Liver (tissue), 3 donors: ENCODE measurements around the gene DYSF.

ENCODE experiments used
- HNF4A ChIP-seq, 2 donors: conservative IDR thresholded peaks; 2 replicates each; pipeline ENCODE4 v1.6.1; 2016; ENCODE audit warnings: antibody characterized with exemption in 2 of 2, mild to moderate bottlenecking in 2 of 2
- JUND ChIP-seq, 2 donors: IDR thresholded peaks; 2 replicates each; pipeline ENCODE4 v1.6.1; 2016; ENCODE audit warnings: antibody characterized with exemption in 2 of 2
- RXRA ChIP-seq, 2 donors: IDR thresholded peaks; 2 replicates each; pipeline ENCODE4 v1.6.1; 2017 to 2018; ENCODE audit warnings: antibody characterized with exemption in 2 of 2, mild to moderate bottlenecking in 1 of 2
- SP1 ChIP-seq: IDR thresholded peaks from 2 replicates; pipeline ENCODE4 v1.6.1; 2018; ENCODE audit warnings: antibody characterized with exemption, mild to moderate bottlenecking
- TAF1 ChIP-seq: conservative IDR thresholded peaks from 2 replicates; pipeline ENCODE4 v1.6.1; 2016; ENCODE audit warnings: antibody characterized with exemption, mild to moderate bottlenecking
- YY1 ChIP-seq: IDR thresholded peaks from 2 replicates; pipeline ENCODE4 v1.6.1; 2016; ENCODE audit warnings: antibody characterized with exemption, mild to moderate bottlenecking
- TF ChIP-seq, protein P1 (sequence below): fragments of 150-350 bp; IDR thresholded peaks from 2 replicates; pipeline ENCODE4 v1.5.1; 2017; ENCODE audit warnings: improper control_type of control experiment, low read depth, low read length; ENCODE audit not compliant: missing input control
- TF ChIP-seq, protein P2 (sequence below): IDR thresholded peaks from 2 replicates; pipeline ENCODE4 v1.6.1; 2016; ENCODE audit warnings: antibody characterized with exemption
- TF ChIP-seq, protein P3 (sequence below): IDR thresholded peaks from 2 replicates; pipeline ENCODE4 v1.6.1; 2016; ENCODE audit warnings: antibody characterized with exemption, mild to moderate bottlenecking
- TF ChIP-seq, protein P4 (sequence below): IDR thresholded peaks from 2 replicates; pipeline ENCODE4 v1.6.1; 2016; ENCODE audit warnings: antibody characterized with exemption
- TF ChIP-seq, protein P5 (sequence below): IDR thresholded peaks from 2 replicates; pipeline ENCODE4 v1.6.1; 2016; ENCODE audit warnings: antibody characterized with exemption
- donor health status: healthy.
- donor health status: healthy.

DNA sequence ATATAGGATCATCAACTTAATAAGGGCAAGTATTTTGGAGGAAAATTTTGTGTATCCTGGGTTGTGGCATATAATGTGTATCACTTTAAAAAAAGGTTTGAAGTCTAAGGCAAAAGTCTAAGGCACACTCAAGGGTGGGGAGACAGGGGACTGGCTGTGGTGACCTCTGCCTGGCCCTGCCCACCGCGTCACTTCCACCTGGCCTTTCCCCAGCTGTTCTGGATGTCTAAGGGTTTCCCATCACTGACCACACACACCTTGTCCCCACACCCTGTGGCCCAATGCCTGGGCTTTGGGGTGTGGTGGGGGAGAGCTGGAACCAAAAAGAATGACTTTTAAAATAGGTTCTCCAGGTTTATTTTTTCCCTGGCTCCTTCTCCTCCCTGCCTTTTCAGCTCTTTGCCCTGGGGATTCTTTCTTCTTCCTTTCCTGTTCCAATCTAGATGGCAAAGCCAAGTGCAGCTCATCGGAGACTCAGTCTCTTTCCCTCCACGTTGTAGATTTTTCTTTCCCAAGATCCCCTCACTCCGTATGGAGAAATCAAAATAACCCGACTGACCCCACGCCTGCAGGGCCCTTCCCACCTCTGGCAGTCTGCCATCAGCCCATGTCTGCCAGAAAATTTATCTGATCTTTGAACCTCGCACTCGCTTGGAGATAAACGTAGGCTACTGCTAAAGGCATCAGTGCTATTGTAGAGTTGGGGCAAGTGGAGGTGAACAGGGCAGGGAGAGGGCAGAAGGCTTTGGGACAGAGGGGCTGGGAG is 257.2 kb downstream of the DYSF start:
- TF ChIP-seq, protein P1, sequence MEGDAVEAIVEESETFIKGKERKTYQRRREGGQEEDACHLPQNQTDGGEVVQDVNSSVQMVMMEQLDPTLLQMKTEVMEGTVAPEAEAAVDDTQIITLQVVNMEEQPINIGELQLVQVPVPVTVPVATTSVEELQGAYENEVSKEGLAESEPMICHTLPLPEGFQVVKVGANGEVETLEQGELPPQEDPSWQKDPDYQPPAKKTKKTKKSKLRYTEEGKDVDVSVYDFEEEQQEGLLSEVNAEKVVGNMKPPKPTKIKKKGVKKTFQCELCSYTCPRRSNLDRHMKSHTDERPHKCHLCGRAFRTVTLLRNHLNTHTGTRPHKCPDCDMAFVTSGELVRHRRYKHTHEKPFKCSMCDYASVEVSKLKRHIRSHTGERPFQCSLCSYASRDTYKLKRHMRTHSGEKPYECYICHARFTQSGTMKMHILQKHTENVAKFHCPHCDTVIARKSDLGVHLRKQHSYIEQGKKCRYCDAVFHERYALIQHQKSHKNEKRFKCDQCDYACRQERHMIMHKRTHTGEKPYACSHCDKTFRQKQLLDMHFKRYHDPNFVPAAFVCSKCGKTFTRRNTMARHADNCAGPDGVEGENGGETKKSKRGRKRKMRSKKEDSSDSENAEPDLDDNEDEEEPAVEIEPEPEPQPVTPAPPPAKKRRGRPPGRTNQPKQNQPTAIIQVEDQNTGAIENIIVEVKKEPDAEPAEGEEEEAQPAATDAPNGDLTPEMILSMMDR: no peak
- TF ChIP-seq, protein P2, sequence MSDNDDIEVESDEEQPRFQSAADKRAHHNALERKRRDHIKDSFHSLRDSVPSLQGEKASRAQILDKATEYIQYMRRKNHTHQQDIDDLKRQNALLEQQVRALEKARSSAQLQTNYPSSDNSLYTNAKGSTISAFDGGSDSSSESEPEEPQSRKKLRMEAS: no peak
- TF ChIP-seq YY1: no peak
- no peak for TF ChIP-seq SP1
- TF ChIP-seq, protein P3, sequence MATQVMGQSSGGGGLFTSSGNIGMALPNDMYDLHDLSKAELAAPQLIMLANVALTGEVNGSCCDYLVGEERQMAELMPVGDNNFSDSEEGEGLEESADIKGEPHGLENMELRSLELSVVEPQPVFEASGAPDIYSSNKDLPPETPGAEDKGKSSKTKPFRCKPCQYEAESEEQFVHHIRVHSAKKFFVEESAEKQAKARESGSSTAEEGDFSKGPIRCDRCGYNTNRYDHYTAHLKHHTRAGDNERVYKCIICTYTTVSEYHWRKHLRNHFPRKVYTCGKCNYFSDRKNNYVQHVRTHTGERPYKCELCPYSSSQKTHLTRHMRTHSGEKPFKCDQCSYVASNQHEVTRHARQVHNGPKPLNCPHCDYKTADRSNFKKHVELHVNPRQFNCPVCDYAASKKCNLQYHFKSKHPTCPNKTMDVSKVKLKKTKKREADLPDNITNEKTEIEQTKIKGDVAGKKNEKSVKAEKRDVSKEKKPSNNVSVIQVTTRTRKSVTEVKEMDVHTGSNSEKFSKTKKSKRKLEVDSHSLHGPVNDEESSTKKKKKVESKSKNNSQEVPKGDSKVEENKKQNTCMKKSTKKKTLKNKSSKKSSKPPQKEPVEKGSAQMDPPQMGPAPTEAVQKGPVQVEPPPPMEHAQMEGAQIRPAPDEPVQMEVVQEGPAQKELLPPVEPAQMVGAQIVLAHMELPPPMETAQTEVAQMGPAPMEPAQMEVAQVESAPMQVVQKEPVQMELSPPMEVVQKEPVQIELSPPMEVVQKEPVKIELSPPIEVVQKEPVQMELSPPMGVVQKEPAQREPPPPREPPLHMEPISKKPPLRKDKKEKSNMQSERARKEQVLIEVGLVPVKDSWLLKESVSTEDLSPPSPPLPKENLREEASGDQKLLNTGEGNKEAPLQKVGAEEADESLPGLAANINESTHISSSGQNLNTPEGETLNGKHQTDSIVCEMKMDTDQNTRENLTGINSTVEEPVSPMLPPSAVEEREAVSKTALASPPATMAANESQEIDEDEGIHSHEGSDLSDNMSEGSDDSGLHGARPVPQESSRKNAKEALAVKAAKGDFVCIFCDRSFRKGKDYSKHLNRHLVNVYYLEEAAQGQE: no peak
- peak; percentile 46 to 69 for TF ChIP-seq RXRA (IDR thresholded peaks at IDR 0.05)
- TF ChIP-seq HNF4A (conservative IDR thresholded peaks at IDR 0.05): peak; percentile 51 to 69
- TF ChIP-seq, protein P4, sequence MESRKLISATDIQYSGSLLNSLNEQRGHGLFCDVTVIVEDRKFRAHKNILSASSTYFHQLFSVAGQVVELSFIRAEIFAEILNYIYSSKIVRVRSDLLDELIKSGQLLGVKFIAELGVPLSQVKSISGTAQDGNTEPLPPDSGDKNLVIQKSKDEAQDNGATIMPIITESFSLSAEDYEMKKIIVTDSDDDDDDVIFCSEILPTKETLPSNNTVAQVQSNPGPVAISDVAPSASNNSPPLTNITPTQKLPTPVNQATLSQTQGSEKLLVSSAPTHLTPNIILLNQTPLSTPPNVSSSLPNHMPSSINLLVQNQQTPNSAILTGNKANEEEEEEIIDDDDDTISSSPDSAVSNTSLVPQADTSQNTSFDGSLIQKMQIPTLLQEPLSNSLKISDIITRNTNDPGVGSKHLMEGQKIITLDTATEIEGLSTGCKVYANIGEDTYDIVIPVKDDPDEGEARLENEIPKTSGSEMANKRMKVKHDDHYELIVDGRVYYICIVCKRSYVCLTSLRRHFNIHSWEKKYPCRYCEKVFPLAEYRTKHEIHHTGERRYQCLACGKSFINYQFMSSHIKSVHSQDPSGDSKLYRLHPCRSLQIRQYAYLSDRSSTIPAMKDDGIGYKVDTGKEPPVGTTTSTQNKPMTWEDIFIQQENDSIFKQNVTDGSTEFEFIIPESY: no peak
- TF ChIP-seq TAF1: no peak
- TF ChIP-seq JUND (IDR thresholded peaks at IDR 0.05): no peak
- TF ChIP-seq, protein P5, sequence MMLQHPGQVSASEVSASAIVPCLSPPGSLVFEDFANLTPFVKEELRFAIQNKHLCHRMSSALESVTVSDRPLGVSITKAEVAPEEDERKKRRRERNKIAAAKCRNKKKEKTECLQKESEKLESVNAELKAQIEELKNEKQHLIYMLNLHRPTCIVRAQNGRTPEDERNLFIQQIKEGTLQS: no peak
